ENCODE data around the gene HSPBP1. TPM values are rescaled to one million over a fixed set of nuclear protein-coding genes. Genes with fewer than 3 reads are reported as not detected.

Gene HSPBP1
- polyA plus RNA-seq, 3 donors = 12.3 to 17.0 (median 15.3) TPM

- peak overlapping the region; percentile 89 for H3K4me2 ChIP-seq (replicated peaks; ENCODE audit: extremely low read depth, low read length, poor library complexity, severe bottlenecking)
- H3K9ac ChIP-seq (ENCODE audit: insufficient read depth, low read length, poor library complexity, severe bottlenecking) = peak overlapping the region; percentile 93
- H3K4me1 Mint-ChIP-seq = peaks cover 52% of the 10 kb centered on the region
- H3K4me3 ChIP-seq (replicated peaks in 1 of 3; ENCODE audit: low read depth in 2 of 3, low read length in 3 of 3) = peak overlapping the region; percentile 61 to 94 (median 66)
- peak overlapping the region; percentile 88 to 94 for H3K4me3 Mint-ChIP-seq
- no peaks in the 10 kb centered on the region for H3K27me3 Mint-ChIP-seq (ENCODE audit: low read depth in 3 of 3)
- H2AFZ ChIP-seq (ENCODE audit: insufficient read depth, low read depth, low read length, poor library complexity, severe bottlenecking) = peak overlapping the region; percentile 92
- peaks cover 0 to 4% (median 0%) of the 10 kb centered on the region in 7 donors for H3K9me3 Mint-ChIP-seq
- H3K9me3 ChIP-seq (replicated peaks in 1 of 2; ENCODE audit: control insufficient read depth in 1 of 2, insufficient read depth in 1 of 2, low read length in 2 of 2) = peaks cover 0 to 3% of the 10 kb centered on the region in 2 donors
- peaks cover 0 to 9% of the 10 kb centered on the region in 2 donors for H3K36me3 ChIP-seq (replicated peaks in 1 of 2; ENCODE audit: control insufficient read depth in 1 of 2, insufficient read depth in 2 of 2, low read length in 2 of 2)
- no peak for TF ChIP-seq CTCF (IDR thresholded peaks at IDR 0.05)
- peak overlapping the region; percentile 89 to 92 for H3K27ac ChIP-seq (ENCODE audit: low read depth in 1 of 2, low read length in 2 of 2)
- no peaks in the 10 kb centered on the region for H3K27me3 ChIP-seq (ENCODE audit: control insufficient read depth in 2 of 2, insufficient read depth in 2 of 2, low read length in 2 of 2)
- intact Hi-C loops (cut with micrococcal nuclease) = loop anchor here (1.0 to 10.0 kb wide), 4 partner anchors 20 to 144 kb away; partner anchors contain the start of genes KMT5C (in 1 of the 2) and PPP1R12C (in 1 of the 2)
- peaks cover 55% of the 10 kb centered on the region for H3K79me2 ChIP-seq (ENCODE audit: insufficient read depth, low read length)
- no peak for DNase-seq
- H3K27ac Mint-ChIP-seq = peak overlapping the region; percentile 71 to 97 (median 96)
- WGBS (ENCODE audit: insufficient coverage) = under 1% methylated on average over 50 of the region's 53 CpGs
- H3K36me3 Mint-ChIP-seq = peaks cover 15 to 17% of the 10 kb centered on the region in 2 donors
- H4K20me1 ChIP-seq (ENCODE audit: insufficient read depth, low read length) = peaks cover 47% of the 10 kb centered on the region
- peaks cover 50 to 55% of the 10 kb centered on the region in 2 donors for H3K4me1 ChIP-seq (ENCODE audit: control insufficient read depth in 1 of 2, insufficient read depth in 2 of 2, low read length in 2 of 2)
These were observed 21.5 kb downstream of the HSPBP1 start for GRCh38 chr19:55258476-55258827.

DNA sequence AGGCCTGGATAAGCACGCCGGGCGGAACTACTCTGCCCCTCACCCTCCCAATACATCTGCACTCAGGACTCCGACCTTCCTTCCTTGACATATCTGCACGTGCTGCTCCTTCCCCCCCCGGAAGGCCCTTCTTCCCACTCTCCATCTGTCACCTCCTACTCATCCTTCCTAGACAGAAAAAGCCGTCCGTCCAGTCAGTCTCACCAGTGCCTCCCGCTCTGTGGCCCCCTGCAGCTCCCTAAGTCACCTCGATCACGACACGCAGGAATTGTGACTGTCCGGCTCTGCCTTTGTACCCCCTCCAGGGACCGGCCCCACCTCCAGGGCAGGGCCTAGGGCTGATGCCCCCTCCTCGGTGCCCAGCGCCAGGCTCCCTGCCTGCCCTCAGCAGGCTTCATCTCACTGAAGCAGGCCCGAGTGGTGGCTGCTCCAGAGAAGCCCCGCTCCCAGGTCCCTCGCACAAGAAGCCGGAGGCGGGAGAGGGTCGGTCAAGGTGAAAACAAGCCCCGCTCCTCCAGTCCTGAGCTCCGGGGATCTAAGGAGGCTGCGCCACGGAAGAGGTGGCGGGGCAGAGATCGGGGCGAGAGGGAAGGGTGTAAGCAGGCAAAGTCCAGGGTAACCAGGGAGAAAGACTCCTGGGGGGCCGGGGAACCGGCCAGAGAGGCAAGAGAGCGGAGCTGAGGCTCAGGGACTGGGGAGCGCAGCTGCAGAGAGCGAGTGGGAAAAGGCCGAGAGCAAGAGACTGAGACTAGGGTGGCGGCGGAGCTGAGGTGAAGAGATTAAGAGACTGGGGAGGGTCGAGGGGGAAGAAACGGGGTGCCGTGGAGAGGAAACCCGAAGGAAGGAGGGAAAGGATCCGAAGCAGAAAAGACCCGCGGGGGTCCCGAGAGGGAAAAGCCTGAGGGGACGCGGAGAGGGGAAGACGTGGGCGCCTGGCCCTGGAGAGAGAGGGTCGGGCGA, 22.2 kb downstream of the HSPBP1 start:
- intact Hi-C loops (cut with micrococcal nuclease) = loop anchor here (1.0 to 10.0 kb wide), 4 partner anchors 21 to 143 kb away; partner anchors contain the start of genes KMT5C (in 1 of the 2) and PPP1R12C (in 1 of the 2)
- Histone ChIP-seq H2AFZ (ENCODE audit: insufficient read depth, low read depth, low read length, poor library complexity, severe bottlenecking) (peak overlapping the region; percentile 19), H3K27ac (ENCODE audit: low read depth in 1 of 2, low read length in 2 of 2) (peak overlapping the region; percentile 61 to 92), H3K79me2 (ENCODE audit: insufficient read depth, low read length) (peaks cover 62% of the 10 kb centered on the region), H3K4me2 (replicated peaks; ENCODE audit: extremely low read depth, low read length, poor library complexity, severe bottlenecking) (peak overlapping the region; percentile 89), H3K9me3 (replicated peaks in 1 of 2; ENCODE audit: control insufficient read depth in 1 of 2, insufficient read depth in 1 of 2, low read length in 2 of 2) (peaks cover 0 to 3% of the 10 kb centered on the region in 2 donors), H3K27me3 (ENCODE audit: control insufficient read depth in 2 of 2, insufficient read depth in 2 of 2, low read length in 2 of 2) (no peaks in the 10 kb centered on the region), H3K4me1 (ENCODE audit: control insufficient read depth in 1 of 2, insufficient read depth in 2 of 2, low read length in 2 of 2) (peaks cover 57 to 62% of the 10 kb centered on the region in 2 donors), H3K36me3 (replicated peaks in 1 of 2; ENCODE audit: control insufficient read depth in 1 of 2, insufficient read depth in 2 of 2, low read length in 2 of 2) (peaks cover 0 to 9% of the 10 kb centered on the region in 2 donors), H3K9ac (ENCODE audit: insufficient read depth, low read length, poor library complexity, severe bottlenecking) (peak overlapping the region; percentile 93), H3K4me3 (replicated peaks in 1 of 3; ENCODE audit: low read depth in 2 of 3, low read length in 3 of 3) (peak overlapping the region; percentile 61 to 94 (median 66)), H4K20me1 (ENCODE audit: insufficient read depth, low read length) (peaks cover 54% of the 10 kb centered on the region)
- peak in 2 of 3 donors; percentile 26 to 37 for DNase-seq
- Mint-ChIP-seq H3K27me3 (ENCODE audit: low read depth in 3 of 3) (no peaks in the 10 kb centered on the region), H3K36me3 (peaks cover 8 to 17% of the 10 kb centered on the region in 2 donors), H3K4me3 (peak overlapping the region; percentile 98 to 100), H3K9me3 (peaks cover 0 to 4% (median 0%) of the 10 kb centered on the region in 7 donors), H3K27ac (peak overlapping the region; percentile 92 to 99 (median 97)), H3K4me1 (peaks cover 59% of the 10 kb centered on the region)
- under 1% methylated on average over 51 of the region's 51 CpGs for WGBS (ENCODE audit: insufficient coverage)
- no peak for TF ChIP-seq CTCF (IDR thresholded peaks at IDR 0.05)
